H9 (cell line): ENCODE measurements around the gene TLL2. TPM values are rescaled to one million over a fixed set of nuclear protein-coding genes. Genes with fewer than 3 reads are reported as not detected.

Experiments
- DNase-seq: peaks from one replicate; pipeline ENCODE4 v3.0.0-alpha.2; 2017
- H2AFZ ChIP-seq: one replicate; pipeline ENCODE4 v1.6.1; 2013; ENCODE audit warnings: mild to moderate bottlenecking, low read length, control low read depth, moderate library complexity
- H2AK5ac ChIP-seq: 2 replicates; pipeline ENCODE4 v1.6.1; 2013; ENCODE audit warnings: low read length, control low read depth, mixed read lengths; ENCODE audit not compliant: insufficient read length
- H2BK120ac ChIP-seq: one replicate; pipeline ENCODE4 v1.6.1; 2013; ENCODE audit warnings: low read depth, mild to moderate bottlenecking, low read length, control low read depth, inconsistent platforms; ENCODE audit not compliant: poor library complexity, severe bottlenecking
- H2BK12ac ChIP-seq: 2 replicates; pipeline ENCODE4 v1.6.1; 2013; ENCODE audit warnings: low read length, control low read depth, mixed read lengths, low read depth; ENCODE audit not compliant: insufficient read length
- H2BK15ac ChIP-seq: 2 replicates; pipeline ENCODE4 v1.6.1; 2013; ENCODE audit warnings: low read depth, low read length, control low read depth
- H2BK20ac ChIP-seq: one replicate; pipeline ENCODE4 v1.6.1; 2013; ENCODE audit warnings: low read depth, mild to moderate bottlenecking, low read length, control low read depth, inconsistent platforms; ENCODE audit not compliant: poor library complexity, severe bottlenecking
- H2BK5ac ChIP-seq: 2 replicates; pipeline ENCODE4 v1.6.1; 2013; ENCODE audit warnings: low read length, control low read depth, mixed read lengths; ENCODE audit not compliant: insufficient read length
- H3K14ac ChIP-seq: 2 replicates; pipeline ENCODE4 v1.6.1; 2013; ENCODE audit warnings: low read length, control low read depth; ENCODE audit not compliant: insufficient read depth
- H3K18ac ChIP-seq: 2 replicates; pipeline ENCODE4 v1.6.1; 2013; ENCODE audit warnings: low read depth, mild to moderate bottlenecking, mixed read lengths, low read length, control low read depth; ENCODE audit not compliant: insufficient read length
- H3K23ac ChIP-seq: 2 replicates; pipeline ENCODE4 v1.6.1; 2013; ENCODE audit warnings: low read length, control low read depth, mixed read lengths, low read depth; ENCODE audit not compliant: insufficient read length
- H3K23me2 ChIP-seq: 2 replicates; pipeline ENCODE4 v1.6.1; 2013; ENCODE audit warnings: low read depth, mild to moderate bottlenecking, mixed read lengths, low read length, control low read depth; ENCODE audit not compliant: insufficient read length, poor library complexity, severe bottlenecking
- H3K27ac ChIP-seq: 2 replicates; pipeline ENCODE4 v1.5.1; 2013; ENCODE audit warnings: low read length, control low read depth, mixed read lengths, low read depth; ENCODE audit not compliant: insufficient read length
- H3K27me3 ChIP-seq: 2 replicates; pipeline ENCODE4 v1.6.1; 2013; ENCODE audit warnings: low read length, control low read depth, inconsistent platforms; ENCODE audit not compliant: insufficient read depth
- H3K4ac ChIP-seq: 2 replicates; pipeline ENCODE4 v1.6.1; 2013; ENCODE audit warnings: low read depth, mild to moderate bottlenecking, control low read depth, inconsistent platforms, low read length, moderate library complexity
- H3K4me1 ChIP-seq: 2 replicates; pipeline ENCODE4 v1.6.1; 2013; ENCODE audit warnings: low read length, control low read depth, inconsistent platforms; ENCODE audit not compliant: insufficient read depth
- H3K4me2 ChIP-seq: 2 replicates; pipeline ENCODE4 v1.6.1; 2013; ENCODE audit warnings: low read length, control low read depth, mixed read lengths; ENCODE audit not compliant: insufficient read length, insufficient read depth
- H3K56ac ChIP-seq: 2 replicates; pipeline ENCODE4 v1.6.1; 2013; ENCODE audit warnings: low read depth, mild to moderate bottlenecking, mixed read lengths, low read length, control low read depth; ENCODE audit not compliant: insufficient read length
- H3K79me1 ChIP-seq: 2 replicates; pipeline ENCODE4 v1.6.1; 2013; ENCODE audit warnings: low read depth, mild to moderate bottlenecking, moderate library complexity, low read length, control low read depth, inconsistent platforms; ENCODE audit not compliant: insufficient read depth, poor library complexity, severe bottlenecking
- H3K79me2 ChIP-seq: 2 replicates; pipeline ENCODE4 v1.6.1; 2013; ENCODE audit warnings: low read length, control low read depth, inconsistent platforms; ENCODE audit not compliant: insufficient read depth
- H3K9ac ChIP-seq: 2 replicates; pipeline ENCODE4 v1.6.1; 2013; ENCODE audit warnings: low read length, control low read depth, mixed read lengths; ENCODE audit not compliant: insufficient read length; ENCODE audit errors: extremely low read depth
- H3K9me3 ChIP-seq: one replicate; pipeline ENCODE4 v1.6.1; 2013; ENCODE audit warnings: low read depth, low read length, inconsistent platforms; ENCODE audit not compliant: control insufficient read depth
- H3T11ph ChIP-seq: one replicate; pipeline ENCODE4 v1.6.1; 2013; ENCODE audit warnings: mild to moderate bottlenecking, low read length, control low read depth, inconsistent platforms
- H4K20me1 ChIP-seq: one replicate; pipeline ENCODE4 v1.6.1; 2013; ENCODE audit not compliant: control insufficient read depth, insufficient read length, insufficient read depth
- H4K5ac ChIP-seq: 2 replicates; pipeline ENCODE4 v1.6.1; 2013; ENCODE audit warnings: low read depth, mild to moderate bottlenecking, mixed read lengths, low read length, control low read depth; ENCODE audit not compliant: insufficient read length
- H4K8ac ChIP-seq: replicated peaks from 2 replicates; pipeline ENCODE4 v1.6.1; 2013; ENCODE audit warnings: low read length, control low read depth, mixed read lengths, low read depth; ENCODE audit not compliant: insufficient read length
- H4K91ac ChIP-seq: 2 replicates; pipeline ENCODE4 v1.6.1; 2013; ENCODE audit warnings: low read depth, mild to moderate bottlenecking, moderate library complexity, mixed read lengths, low read length, control low read depth; ENCODE audit not compliant: insufficient read length
- H3K27ac Mint-ChIP-seq, 3 experiments: 2 replicates in 2 of 3; 3 replicates in 1 of 3; pipeline ENCODE4 v1.8.0; 2020 to 2021; ENCODE audit warnings: mixed read lengths in 3 of 3, mild to moderate bottlenecking in 1 of 3, moderate library complexity in 1 of 3
- H3K27me3 Mint-ChIP-seq: 2 replicates; pipeline ENCODE4 v1.8.0; 2021; ENCODE audit warnings: low read depth, mild to moderate bottlenecking, moderate library complexity, mixed read lengths
- H3K36me3 Mint-ChIP-seq, 3 experiments: 2 replicates in 2 of 3; 3 replicates in 1 of 3; pipeline ENCODE4 v1.8.0; 2020 to 2021; ENCODE audit warnings: low read depth in 3 of 3, mixed read lengths in 3 of 3; ENCODE audit not compliant: insufficient read depth in 1 of 3
- H3K4me1 Mint-ChIP-seq, 2 experiments: 2 replicates each; pipeline ENCODE4 v1.8.0; 2020; ENCODE audit warnings: mixed read lengths in 2 of 2
- H3K4me3 Mint-ChIP-seq, 2 experiments: 2 replicates in 1 of 2; 3 replicates in 1 of 2; pipeline ENCODE4 v1.8.0; 2020 to 2021; ENCODE audit warnings: mild to moderate bottlenecking in 2 of 2, mixed read lengths in 2 of 2, moderate library complexity in 1 of 2
- H3K9me3 Mint-ChIP-seq, 2 experiments: 2 replicates in 1 of 2; 3 replicates in 1 of 2; pipeline ENCODE4 v1.8.0; 2020; ENCODE audit warnings: mild to moderate bottlenecking in 2 of 2, mixed read lengths in 2 of 2, moderate library complexity in 1 of 2
- CTCF ChIP-seq: fragments of 200-600 bp; sonication (generic); conservative IDR thresholded peaks from 3 replicates; pipeline ENCODE4 v1.8.0; 2021; ENCODE audit warnings: antibody characterized with exemption, mild to moderate bottlenecking
- WGBS: extraction: QIAGEN DNeasy Blood & Tissue Kit; methylation state at CpG from one replicate; pipeline ENCODE4 v1.1.7; 2013; ENCODE audit warnings: missing lambda C conversion rate, low lambda C conversion rate, mixed read lengths; ENCODE audit not compliant: insufficient read length; ENCODE audit errors: extremely low coverage; 5-methylcytosine and 5-hydroxymethylcytosine counted together
- total RNA-seq: library from RNA; stranded (reverse); gene quantifications from 2 replicates; pipeline ENCODE4 v1.2.1, GENCODE V29; 2021

TLL2 gene
- total RNA-seq, 1 experiment from 2014 or later: 1.4 TPM

DNA sequence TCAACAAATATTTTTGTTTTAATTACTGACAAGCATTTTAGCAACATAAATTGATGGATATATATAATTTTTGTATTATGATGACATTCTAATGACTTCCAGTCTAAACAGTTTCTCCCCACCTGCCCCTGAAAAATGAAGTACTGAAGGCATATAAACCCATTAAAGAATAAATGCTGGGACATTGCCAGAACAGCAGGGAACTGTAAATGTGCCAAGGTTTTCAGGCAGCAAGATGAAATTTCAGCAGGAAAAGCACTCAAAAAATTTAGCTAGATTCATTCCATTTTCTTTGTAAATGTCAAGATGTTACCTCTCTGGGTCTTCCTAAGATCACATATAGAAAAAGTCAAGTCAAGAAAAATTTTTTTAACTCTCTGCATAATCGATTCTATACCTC is 11.0 kb upstream of the TLL2 start:
- Mint-ChIP-seq H3K27me3 (no peaks in the 10 kb centered on the region), H3K4me1 (no peaks in the 10 kb centered on the region), H3K4me3 (no peak overlapping the region), H3K27ac (no peak overlapping the region), H3K9me3 (no peaks in the 10 kb centered on the region), H3K36me3 (peaks cover 0 to 55% (median 24%) of the 10 kb centered on the region in 3 experiments; a peak in 5 of 7 replicates)
- TF ChIP-seq CTCF: no peak
- Histone ChIP-seq H3K56ac (no peak overlapping the region), H4K5ac (no peak overlapping the region), H2BK12ac (no peak overlapping the region), H3K14ac (no peak overlapping the region), H2BK15ac (no peak overlapping the region), H3K4me1 (no peaks in the 10 kb centered on the region), H3K79me1 (no peaks in the 10 kb centered on the region), H3K4ac (no peak overlapping the region), H2BK5ac (no peak overlapping the region), H3K18ac (no peak overlapping the region), H2AK5ac (no peak overlapping the region), H3K79me2 (no peaks in the 10 kb centered on the region), H4K91ac (no peak overlapping the region), H2BK120ac (no peak overlapping the region), H3K23me2 (no peaks in the 10 kb centered on the region), H2BK20ac (no peak overlapping the region), H3K9ac (no peak overlapping the region), H3K23ac (no peak overlapping the region), H3K27ac (no peak overlapping the region), H4K20me1 (no peaks in the 10 kb centered on the region), H3K9me3 (no peaks in the 10 kb centered on the region), H2AFZ (no peak overlapping the region), H4K8ac (no peak overlapping the region), H3T11ph (no peak overlapping the region), H3K4me2 (no peak overlapping the region), H3K27me3 (no peaks in the 10 kb centered on the region)
- WGBS: no CpG with 5 or more reads among the region's 1 CpG
- DNase-seq: no peak
